ENCODE measurements around the gene CD79B. TPM values are rescaled to one million over a fixed set of nuclear protein-coding genes. Genes with fewer than 3 reads are reported as not detected.

The CD79B gene
- total RNA-seq, 2 donors from 2014 or later: 0.35 to 0.44 TPM

DNA sequence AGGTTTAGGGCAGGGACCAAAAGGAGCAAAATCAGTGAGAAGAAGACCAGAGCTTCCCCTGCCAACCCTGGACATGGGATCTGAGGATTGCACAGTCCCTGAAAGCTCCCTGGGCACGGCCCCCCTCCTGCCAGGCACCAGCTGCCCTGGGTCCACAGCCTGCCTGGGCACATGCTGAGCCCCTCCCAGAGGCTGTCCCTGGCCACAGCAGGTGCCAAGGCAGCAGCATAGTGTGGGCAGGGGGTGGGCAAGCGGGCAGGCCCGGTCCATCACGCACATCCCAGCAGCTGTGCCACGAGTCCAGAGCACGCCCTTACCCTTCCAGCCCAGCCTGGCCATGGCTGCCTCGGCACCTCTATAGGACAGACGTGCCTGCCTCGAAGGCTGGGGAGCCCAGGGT is 27.9 kb upstream of the CD79B start:
- Histone ChIP-seq H3K9me3 (ENCODE audit: control insufficient read depth, low read length) (no peaks in the 10 kb centered on the region), H3K4me3 (ENCODE audit: low read length) (no peak overlapping the region), H3K4me1 (ENCODE audit: control insufficient read depth, insufficient read depth, low read length) (peaks cover 5% of the 10 kb centered on the region), H3K9ac (ENCODE audit: extremely low read depth, low read length, poor library complexity, severe bottlenecking) (no peak overlapping the region), H3K27me3 (ENCODE audit: control insufficient read depth, insufficient read depth, low read length, poor library complexity, severe bottlenecking) (peaks cover 15% of the 10 kb centered on the region), H3K27ac (ENCODE audit: low read depth, low read length) (no peak overlapping the region), H3K36me3 (ENCODE audit: control insufficient read depth, insufficient read depth, low read length) (no peaks in the 10 kb centered on the region)
- Mint-ChIP-seq H3K27me3 (ENCODE audit: insufficient read depth) (peaks cover 36% of the 10 kb centered on the region), H3K27ac (no peak overlapping the region), H3K4me3 (peak overlapping the region; percentile 54), H3K4me1 (peaks cover 14% of the 10 kb centered on the region), H3K9me3 (no peaks in the 10 kb centered on the region), H3K36me3 (ENCODE audit: low read depth) (peaks cover 1% of the 10 kb centered on the region)
- TF ChIP-seq, protein P1, sequence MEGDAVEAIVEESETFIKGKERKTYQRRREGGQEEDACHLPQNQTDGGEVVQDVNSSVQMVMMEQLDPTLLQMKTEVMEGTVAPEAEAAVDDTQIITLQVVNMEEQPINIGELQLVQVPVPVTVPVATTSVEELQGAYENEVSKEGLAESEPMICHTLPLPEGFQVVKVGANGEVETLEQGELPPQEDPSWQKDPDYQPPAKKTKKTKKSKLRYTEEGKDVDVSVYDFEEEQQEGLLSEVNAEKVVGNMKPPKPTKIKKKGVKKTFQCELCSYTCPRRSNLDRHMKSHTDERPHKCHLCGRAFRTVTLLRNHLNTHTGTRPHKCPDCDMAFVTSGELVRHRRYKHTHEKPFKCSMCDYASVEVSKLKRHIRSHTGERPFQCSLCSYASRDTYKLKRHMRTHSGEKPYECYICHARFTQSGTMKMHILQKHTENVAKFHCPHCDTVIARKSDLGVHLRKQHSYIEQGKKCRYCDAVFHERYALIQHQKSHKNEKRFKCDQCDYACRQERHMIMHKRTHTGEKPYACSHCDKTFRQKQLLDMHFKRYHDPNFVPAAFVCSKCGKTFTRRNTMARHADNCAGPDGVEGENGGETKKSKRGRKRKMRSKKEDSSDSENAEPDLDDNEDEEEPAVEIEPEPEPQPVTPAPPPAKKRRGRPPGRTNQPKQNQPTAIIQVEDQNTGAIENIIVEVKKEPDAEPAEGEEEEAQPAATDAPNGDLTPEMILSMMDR (conservative IDR thresholded peaks at IDR 0.05): no peak
- DNase-seq: no peak
- WGBS, 2 experiments (ENCODE audit: insufficient coverage in 1 of 2, insufficient read length in 1 of 2): 75 to 77% methylated on average over 7 to 9 of the region's 9 CpGs

DNA sequence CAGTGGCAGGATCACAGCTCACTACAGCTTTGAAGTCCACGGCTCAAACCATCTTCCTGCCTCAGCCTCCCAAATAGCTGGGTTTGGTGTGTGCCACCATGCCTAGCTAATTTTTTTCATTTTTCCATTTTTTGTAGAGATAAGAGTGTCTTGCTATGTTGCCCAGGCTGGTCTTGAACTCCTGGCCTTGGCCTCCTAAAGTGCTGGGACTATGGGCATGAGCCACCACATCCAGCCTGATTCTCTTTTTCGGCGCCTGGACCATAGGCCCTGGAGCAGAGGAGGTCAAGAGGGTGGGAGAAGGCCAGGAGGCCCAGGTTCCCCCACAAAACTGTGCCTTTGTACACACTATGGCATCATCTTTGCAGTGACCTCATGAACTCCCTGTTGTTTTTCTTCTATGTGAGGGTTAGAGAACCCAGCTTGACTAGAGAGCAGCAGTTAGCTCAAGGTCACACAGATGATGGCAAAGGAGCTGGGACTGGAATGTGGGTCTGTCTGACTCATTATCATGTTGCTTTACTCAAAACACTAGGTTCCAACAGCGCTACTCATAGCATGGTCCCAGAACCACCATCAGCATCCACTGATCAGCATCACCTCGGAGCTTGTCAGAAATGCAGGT is 24.3 kb upstream of the CD79B start:
- H3K9me3 Mint-ChIP-seq: no peaks in the 10 kb centered on the region
- H3K27me3 ChIP-seq (ENCODE audit: control insufficient read depth, insufficient read depth, low read length, poor library complexity, severe bottlenecking): peaks cover 15% of the 10 kb centered on the region
- peaks cover 1% of the 10 kb centered on the region for H3K36me3 Mint-ChIP-seq (ENCODE audit: low read depth)
- H3K4me1 ChIP-seq (ENCODE audit: control insufficient read depth, insufficient read depth, low read length): no peaks in the 10 kb centered on the region
- H3K9me3 ChIP-seq (ENCODE audit: control insufficient read depth, low read length): no peaks in the 10 kb centered on the region
- TF ChIP-seq, protein P1 (conservative IDR thresholded peaks at IDR 0.05): no peak
- no peak overlapping the region for H3K27ac ChIP-seq (ENCODE audit: low read depth, low read length)
- no peak for DNase-seq
- no peak overlapping the region for H3K27ac Mint-ChIP-seq
- H3K4me1 Mint-ChIP-seq: peaks cover 12% of the 10 kb centered on the region
- H3K9ac ChIP-seq (ENCODE audit: extremely low read depth, low read length, poor library complexity, severe bottlenecking): no peak overlapping the region
- H3K4me3 ChIP-seq (ENCODE audit: low read length): no peak overlapping the region
- 91% methylated on average over 5 of the region's 5 CpGs; no CpG with 5 or more reads in 1 of the 2 experiments for WGBS, 2 experiments (ENCODE audit: insufficient coverage in 1 of 2, insufficient read length in 1 of 2)
- H3K4me3 Mint-ChIP-seq: no peak overlapping the region
- no peaks in the 10 kb centered on the region for H3K36me3 ChIP-seq (ENCODE audit: control insufficient read depth, insufficient read depth, low read length)
- H3K27me3 Mint-ChIP-seq (ENCODE audit: insufficient read depth): peaks cover 25% of the 10 kb centered on the region

DNA sequence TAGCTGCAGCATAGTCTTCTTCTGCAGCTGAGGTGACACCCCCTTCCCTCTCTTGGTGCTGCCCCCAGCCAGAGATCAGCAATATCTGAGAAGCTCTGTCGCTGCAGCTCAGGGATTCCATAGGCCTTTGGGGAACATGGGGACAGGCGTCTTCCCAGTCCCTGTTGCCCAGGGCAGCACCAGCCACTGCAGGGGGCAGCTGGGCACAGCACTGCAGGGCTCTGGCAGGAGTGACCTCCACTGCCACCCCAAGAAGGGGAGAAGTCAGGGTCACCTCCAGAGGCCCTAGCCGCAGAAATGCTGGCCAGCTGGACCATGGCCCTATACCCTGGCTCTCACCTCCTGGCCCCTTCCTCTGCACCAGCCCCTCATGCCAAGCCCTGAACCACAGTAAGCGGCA is 23.7 kb upstream of the CD79B start:
- H3K27ac Mint-ChIP-seq: no peak overlapping the region
- H3K9ac ChIP-seq (ENCODE audit: extremely low read depth, low read length, poor library complexity, severe bottlenecking): no peak overlapping the region
- 92 to 100% methylated on average over 2 to 4 of the region's 4 CpGs for WGBS, 2 experiments (ENCODE audit: insufficient coverage in 1 of 2, insufficient read length in 1 of 2)

More for the DNA sequence above, 23.7 kb upstream of the CD79B start:
- no peak overlapping the region for H3K4me3 Mint-ChIP-seq
- peaks cover 1% of the 10 kb centered on the region for H3K36me3 Mint-ChIP-seq (ENCODE audit: low read depth)
- peaks cover 15% of the 10 kb centered on the region for H3K27me3 ChIP-seq (ENCODE audit: control insufficient read depth, insufficient read depth, low read length, poor library complexity, severe bottlenecking)
- no peaks in the 10 kb centered on the region for H3K4me1 ChIP-seq (ENCODE audit: control insufficient read depth, insufficient read depth, low read length)
- DNase-seq: no peak
- H3K27ac ChIP-seq (ENCODE audit: low read depth, low read length): no peak overlapping the region
- TF ChIP-seq, protein P1 (conservative IDR thresholded peaks at IDR 0.05): no peak
- H3K4me3 ChIP-seq (ENCODE audit: low read length): no peak overlapping the region
- H3K9me3 Mint-ChIP-seq: no peaks in the 10 kb centered on the region
- H3K36me3 ChIP-seq (ENCODE audit: control insufficient read depth, insufficient read depth, low read length): no peaks in the 10 kb centered on the region
- no peaks in the 10 kb centered on the region for H3K9me3 ChIP-seq (ENCODE audit: control insufficient read depth, low read length)
- H3K4me1 Mint-ChIP-seq: peaks cover 12% of the 10 kb centered on the region
- peaks cover 25% of the 10 kb centered on the region for H3K27me3 Mint-ChIP-seq (ENCODE audit: insufficient read depth)
